H1 (cell line): Measurements from ENCODE around the gene FCN3. TPM values are rescaled to one million over a fixed set of nuclear protein-coding genes. Genes with fewer than 3 reads are reported as not detected.
A peak's percentile ranks its signal among the peaks of the same experiment; 100 is the strongest.

Experiments used
- CTCF ChIA-PET: fragments of 300-600 bp; sonication (Branson Sonifier 250); formaldehyde crosslinking; loops from one replicate; lab custom pipeline; 2021; ENCODE audit not compliant: partially characterized antibody; lab: Charles Lee
- POLR2A ChIA-PET: fragments of 300-600 bp; sonication (Branson Sonifier 250); formaldehyde crosslinking; loops from one replicate; lab custom pipeline; 2021; ENCODE audit warnings: inconsistent platforms; ENCODE audit not compliant: partially characterized antibody; lab: Charles Lee
- DNase-seq, 2 experiments: peaks; one replicate each; pipeline versions ENCODE4 v3.0.0 to v3.0.0-alpha.2; 2010 to 2022; ENCODE audit warnings: low spot score in 2 of 2, low read depth in 1 of 2, mixed read lengths in 1 of 2
- FAIRE-seq: peaks from 2 replicates; lab custom pipeline; 2011; peaks lifted over from hg19 to GRCh38; lab: Jason Lieb, UNC
- H2AFZ ChIP-seq: 2 replicates; pipeline ENCODE4 v1.8.1; 2012; ENCODE audit warnings: low read length, inconsistent platforms
- H2AK5ac ChIP-seq: 2 replicates; pipeline ENCODE4 v1.6.1; 2013; ENCODE audit warnings: low read depth, low read length
- H2BK120ac ChIP-seq: replicated peaks from 2 replicates; pipeline ENCODE3; 2013; ENCODE audit warnings: low read depth, low read length, inconsistent platforms
- H2BK12ac ChIP-seq: 2 replicates; pipeline ENCODE4 v1.6.1; 2013; ENCODE audit warnings: low read depth, low read length
- H2BK15ac ChIP-seq: 2 replicates; pipeline ENCODE4 v1.6.1; 2013; ENCODE audit warnings: low read length
- H2BK20ac ChIP-seq: 2 replicates; pipeline ENCODE4 v1.6.1; 2013; ENCODE audit warnings: low read length
- H2BK5ac ChIP-seq: 2 replicates; pipeline ENCODE4 v1.6.1; 2013; ENCODE audit warnings: low read depth, low read length
- H3K14ac ChIP-seq: 2 replicates; pipeline ENCODE4 v1.6.1; 2013; ENCODE audit warnings: inconsistent platforms; ENCODE audit not compliant: insufficient read length
- H3K18ac ChIP-seq: 2 replicates; pipeline ENCODE4 v1.6.1; 2013; ENCODE audit warnings: low read length; ENCODE audit errors: extremely low read depth
- H3K23ac ChIP-seq: 2 replicates; pipeline ENCODE4 v1.6.1; 2013; ENCODE audit warnings: inconsistent platforms; ENCODE audit not compliant: insufficient read length
- H3K23me2 ChIP-seq: 2 replicates; pipeline ENCODE4 v1.6.1; 2013; ENCODE audit warnings: low read depth, low read length
- H3K27ac ChIP-seq: 2 replicates; pipeline ENCODE4 v1.6.1; 2011; ENCODE audit warnings: low read depth, low read length, inconsistent platforms
- H3K27me3 ChIP-seq, 4 experiments: replicated peaks in 1 of 4; 1 replicate in 1 of 4; 2 replicates in 3 of 4; pipeline versions ENCODE4 v1.6.1 to v1.8.1; 2011 to 2013; ENCODE audit warnings: low read length in 3 of 4, mild to moderate bottlenecking in 3 of 4, inconsistent platforms in 2 of 4, mixed read lengths in 2 of 4, moderate library complexity in 1 of 4; ENCODE audit not compliant: control insufficient read depth in 3 of 4, insufficient read depth in 3 of 4; ENCODE audit errors: extremely low read depth in 1 of 4
- H3K36me3 ChIP-seq, 4 experiments: 2 replicates each; pipeline versions ENCODE4 v1.6.1 to v1.8.1; 2011 to 2013; ENCODE audit warnings: mild to moderate bottlenecking in 4 of 4, low read length in 3 of 4, moderate library complexity in 2 of 4, control low read depth in 1 of 4, inconsistent platforms in 1 of 4; ENCODE audit not compliant: insufficient read depth in 4 of 4, control insufficient read depth in 2 of 4
- H3K4ac ChIP-seq: replicated peaks from 2 replicates; pipeline ENCODE3; 2013; ENCODE audit warnings: low read length, low read depth, mixed read lengths, inconsistent platforms; ENCODE audit not compliant: insufficient read length
- H3K4me1 ChIP-seq, 4 experiments: replicated peaks in 1 of 4; 1 replicate in 1 of 4; 2 replicates in 3 of 4; pipeline versions ENCODE4 v1.6.1 to v1.8.1; 2011 to 2013; ENCODE audit warnings: low read length in 3 of 4, inconsistent platforms in 2 of 4, mixed read lengths in 1 of 4; ENCODE audit not compliant: insufficient read depth in 4 of 4, control insufficient read depth in 3 of 4
- H3K4me2 ChIP-seq, 2 experiments: 2 replicates each; pipeline versions ENCODE4 v1.6.1 to v1.8.1; 2011 to 2013; ENCODE audit warnings: low read depth in 2 of 2, low read length in 2 of 2, control low read depth in 1 of 2, inconsistent platforms in 1 of 2, mild to moderate bottlenecking in 1 of 2; ENCODE audit not compliant: insufficient read depth in 1 of 2
- H3K4me3 ChIP-seq, 4 experiments: fragments of 200-600, 300-600 bp in 1 of 4; sonication (generic), shearing (Covaris generic), sonication (Bioruptor Twin) in 1 of 4; 2 replicates each; pipeline versions ENCODE4 v1.5.1 to v1.8.1; 2011 to 2016; ENCODE audit warnings: low read length in 4 of 4, low read depth in 3 of 4, control low read depth in 2 of 4, inconsistent platforms in 2 of 4, mild to moderate bottlenecking in 2 of 4, mixed read lengths in 1 of 4, moderate library complexity in 1 of 4; ENCODE audit not compliant: insufficient read depth in 2 of 4; ENCODE audit errors: extremely low read depth in 1 of 4
- H3K56ac ChIP-seq: replicated peaks from 2 replicates; pipeline ENCODE3; 2013; ENCODE audit warnings: low read depth, mild to moderate bottlenecking, mixed read lengths, low read length, inconsistent platforms; ENCODE audit not compliant: insufficient read length
- H3K79me1 ChIP-seq: 2 replicates; pipeline ENCODE4 v1.6.1; 2013; ENCODE audit warnings: low read depth, low read length, control low read depth
- H3K79me2 ChIP-seq, 2 experiments: 2 replicates each; pipeline versions ENCODE4 v1.6.1 to v1.8.1; 2012 to 2013; ENCODE audit warnings: low read length in 2 of 2, mild to moderate bottlenecking in 2 of 2, inconsistent platforms in 1 of 2; ENCODE audit not compliant: insufficient read depth in 2 of 2, control insufficient read depth in 1 of 2
- H3K9ac ChIP-seq, 4 experiments: replicated peaks in 1 of 4; 1 replicate in 1 of 4; 2 replicates in 3 of 4; pipeline versions ENCODE4 v1.6.1 to v1.8.1; 2011 to 2013; ENCODE audit warnings: low read depth in 3 of 4, low read length in 3 of 4, control low read depth in 2 of 4, mild to moderate bottlenecking in 2 of 4, moderate library complexity in 2 of 4, inconsistent platforms in 1 of 4; ENCODE audit errors: extremely low read depth in 1 of 4
- H3K9me3 ChIP-seq, 2 experiments: 2 replicates each; pipeline versions ENCODE4 v1.6.1 to v1.8.1; 2012 to 2013; ENCODE audit warnings: mild to moderate bottlenecking in 2 of 2, moderate library complexity in 2 of 2, control low read depth in 1 of 2, inconsistent platforms in 1 of 2, low read depth in 1 of 2, low read length in 1 of 2, mixed read lengths in 1 of 2; ENCODE audit not compliant: insufficient read depth in 2 of 2
- H4K20me1 ChIP-seq, 2 experiments: replicated peaks in 1 of 2; 2 replicates each; pipeline versions ENCODE3 to v1.8.1; 2011 to 2013; ENCODE audit warnings: inconsistent platforms in 2 of 2, low read length in 2 of 2, mild to moderate bottlenecking in 1 of 2; ENCODE audit not compliant: insufficient read depth in 2 of 2, control insufficient read depth in 1 of 2
- H4K5ac ChIP-seq: 2 replicates; pipeline ENCODE4 v1.6.1; 2013; ENCODE audit warnings: low read length, low read depth, mixed read lengths, inconsistent platforms; ENCODE audit not compliant: insufficient read length
- H4K8ac ChIP-seq: 2 replicates; pipeline ENCODE4 v1.8.0; 2013; ENCODE audit warnings: mild to moderate bottlenecking, moderate library complexity, low read length, inconsistent platforms; ENCODE audit not compliant: insufficient read depth; ENCODE audit errors: extremely low read depth
- H4K91ac ChIP-seq: replicated peaks from 2 replicates; pipeline ENCODE3; 2013; ENCODE audit warnings: low read length, mixed read lengths, inconsistent platforms; ENCODE audit not compliant: insufficient read length
- BACH1 ChIP-seq: IDR thresholded peaks from 2 replicates; pipeline ENCODE4 v1.6.1; 2012; ENCODE audit warnings: low read length, improper control_type of control experiment
- RAD21 ChIP-seq, 2 experiments: IDR thresholded peaks in 1 of 2; conservative IDR thresholded peaks in 1 of 2; 2 replicates each; pipeline ENCODE4 v1.6.1; 2011; ENCODE audit warnings: low read depth in 2 of 2, low read length in 2 of 2, improper control_type of control experiment in 1 of 2, inconsistent platforms in 1 of 2, mild to moderate bottlenecking in 1 of 2, moderate library complexity in 1 of 2
- RFX5 ChIP-seq: IDR thresholded peaks from 2 replicates; pipeline ENCODE4 v1.6.1; 2011; ENCODE audit warnings: low read depth, low read length, improper control_type of control experiment, borderline replicate concordance
- TEAD4 ChIP-seq: IDR thresholded peaks from 2 replicates; pipeline ENCODE4 v1.6.1; 2012; ENCODE audit warnings: low read depth, low read length, inconsistent platforms, mixed read lengths
- USF2 ChIP-seq: IDR thresholded peaks from 2 replicates; pipeline ENCODE4 v1.6.1; 2011; ENCODE audit warnings: low read length, improper control_type of control experiment
- YY1 ChIP-seq: IDR thresholded peaks from 2 replicates; pipeline ENCODE4 v1.6.1; 2011; ENCODE audit warnings: low read depth, mild to moderate bottlenecking, low read length
- WGBS, 2 experiments: shearing (Covaris generic) in 1 of 2; methylation state at CpG; one replicate each; pipeline versions ENCODE4 v1.1.6 to v1.1.7; 2013 to 2015; ENCODE audit warnings: low lambda C conversion rate in 2 of 2, mixed read lengths in 2 of 2, inconsistent platforms in 1 of 2, low coverage in 1 of 2, missing lambda C conversion rate in 1 of 2; ENCODE audit not compliant: insufficient replicate concordance in 2 of 2, insufficient coverage in 1 of 2, insufficient read length in 1 of 2; ENCODE audit errors: extremely low coverage in 1 of 2, missing lambda C conversion rate in 1 of 2; 5-methylcytosine and 5-hydroxymethylcytosine counted together
- polyA plus RNA-seq, 7 experiments: library from polyadenylated mRNA; depleted of rRNA in 3 of 7; stranded (reverse) in 5 of 7; unstranded in 2 of 7; fragments of >200 nt in 5 of 7; fragments of 200-250 nt in 2 of 7; gene quantifications; 1 replicate in 5 of 7; 2 replicates in 1 of 7; 4 replicates in 1 of 7; pipeline versions ENCODE4 v1.2.1 to v1.2.3, GENCODE V29; 2011 to 2013; ENCODE audit warnings: missing spikeins in 2 of 7, mixed read lengths in 2 of 7
- total RNA-seq: library from RNA; stranded (reverse); fragmentation: NEBNext Ultra II Directional; extraction: Animal tissue kit (Norgen Biotek cat#: 25700); gene quantifications from 2 replicates; pipeline ENCODE4 v1.2.1, GENCODE V29; 2021
- TF ChIP-seq, protein P1 (sequence below), 3 experiments: IDR thresholded peaks; 1 replicate in 2 of 3; 2 replicates in 1 of 3; pipeline versions ENCODE4 v1.5.1 to v1.6.1; 2011; ENCODE audit warnings: low read length in 3 of 3, mild to moderate bottlenecking in 3 of 3, inconsistent platforms in 2 of 3, low read depth in 1 of 3, moderate library complexity in 1 of 3; ENCODE audit not compliant: insufficient read depth in 1 of 3; ENCODE audit errors: control extremely low read depth in 1 of 3

The FCN3 gene
- total and polyA plus RNA-seq, 2 of the 8 experiments (the other 6 are each of a cell fraction or from before 2014, with no cell fraction given): 0.30 to 0.57 TPM

DNA sequence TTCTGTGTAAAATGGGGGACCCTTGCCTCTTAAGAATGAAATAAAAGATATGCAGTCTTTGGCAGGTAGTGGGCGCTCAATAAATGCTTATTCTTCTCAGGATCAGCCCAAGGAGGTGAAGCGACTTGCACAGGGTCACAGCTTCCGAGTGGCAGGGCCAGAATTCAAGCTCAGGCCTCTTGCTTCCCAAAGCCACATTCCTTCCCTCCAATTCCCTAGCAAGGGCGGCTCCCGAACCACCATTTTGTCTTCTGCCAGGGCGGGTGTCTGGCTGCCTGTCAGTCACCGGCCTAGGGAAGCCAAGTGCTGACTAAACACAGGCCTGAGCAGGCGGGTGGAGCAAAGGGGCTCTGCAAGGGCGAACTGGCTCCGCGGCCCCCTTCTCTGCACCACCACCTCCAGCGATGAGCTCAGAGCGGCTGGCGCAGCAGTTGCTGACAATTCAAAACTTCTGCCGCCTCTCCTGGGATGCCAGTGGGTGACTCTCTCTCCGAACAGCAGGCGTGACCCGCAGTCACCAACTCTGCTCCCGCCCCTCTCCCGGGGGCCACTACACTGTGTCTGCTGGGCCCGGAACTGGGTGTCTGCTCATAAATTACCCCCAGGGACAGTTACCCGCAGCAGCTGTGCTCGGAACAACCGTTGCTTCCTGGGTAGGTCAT, 28.6 kb upstream of the FCN3 start:
- Histone ChIP-seq H4K8ac (peak overlapping the region; percentile 39), H2BK15ac (no peak overlapping the region), H3K79me2 (no peaks in the 10 kb centered on the region), H3K79me1 (no peaks in the 10 kb centered on the region), H4K5ac (no peak overlapping the region), H3K4ac (no peak overlapping the region), H3K9me3 (no peaks in the 10 kb centered on the region), H3K27me3 (no peaks in the 10 kb centered on the region), H2AFZ (no peak overlapping the region), H3K23ac (no peak overlapping the region), H4K20me1 (peaks cover 0 to 4% of the 10 kb centered on the region in 2 experiments), H2BK120ac (no peak overlapping the region), H3K36me3 (peaks cover 0 to 12% (median 4%) of the 10 kb centered on the region in 4 experiments; a peak in 4 of 8 replicates), H3K23me2 (no peaks in the 10 kb centered on the region), H3K27ac (peak overlapping the region; percentile 1; the same call in 1 of the 2 replicates), H2AK5ac (no peak overlapping the region), H2BK5ac (peak overlapping the region; percentile 46; the same call in 1 of the 2 replicates), H3K56ac (no peak overlapping the region), H3K14ac (no peak overlapping the region), H2BK12ac (no peak overlapping the region), H2BK20ac (no peak overlapping the region), H3K4me1 (peaks cover 12 to 43% (median 19%) of the 10 kb centered on the region in 4 experiments), H4K91ac (no peak overlapping the region), H3K4me3 (no peak overlapping the region), H3K9ac (peak overlapping the region in 2 of 4 experiments; percentile 3 to 4; a peak in 1 of 7 replicates), H3K4me2 (no peak overlapping the region), H3K18ac (no peak overlapping the region)
- WGBS, 2 experiments: 78% methylated on average over 24 of the region's 24 CpGs; no CpG with 5 or more reads in 1 of the 2 experiments
- no peak for FAIRE-seq
- DNase-seq: peak in 1 of 2 experiments; percentile 71
- ChIA-PET CTCF (interaction anchor here (0.8 to 37.8 kb wide), 30 partner anchors 8 to 370 kb away, joined by 3 to 863 read pairs (median 5); partner anchors contain the start of genes AHDC1, GPR3, MAP3K6 and STX12), POLR2A (interaction anchor here (0.5 to 1.9 kb wide), 10 partner anchors 21 to 248 kb away, joined by 3 to 6 read pairs (median 4); partner anchors contain the start of gene SLC9A1)
- TF ChIP-seq TEAD4: 0 out of 2 replicates have a peak, but pooled peaks have one; percentile 44
- peak; percentile 36 to 46; a peak in 3 of 4 replicates for TF ChIP-seq RAD21 (IDR thresholded peaks at IDR 0.05 in 1 of 2, conservative IDR thresholded peaks at IDR 0.05 in 1 of 2; ENCODE audit: low read depth in 2 of 2, low read length in 2 of 2)
- peak; percentile 87 for TF ChIP-seq YY1
- no peak for TF ChIP-seq BACH1
- TF ChIP-seq, protein P1, sequence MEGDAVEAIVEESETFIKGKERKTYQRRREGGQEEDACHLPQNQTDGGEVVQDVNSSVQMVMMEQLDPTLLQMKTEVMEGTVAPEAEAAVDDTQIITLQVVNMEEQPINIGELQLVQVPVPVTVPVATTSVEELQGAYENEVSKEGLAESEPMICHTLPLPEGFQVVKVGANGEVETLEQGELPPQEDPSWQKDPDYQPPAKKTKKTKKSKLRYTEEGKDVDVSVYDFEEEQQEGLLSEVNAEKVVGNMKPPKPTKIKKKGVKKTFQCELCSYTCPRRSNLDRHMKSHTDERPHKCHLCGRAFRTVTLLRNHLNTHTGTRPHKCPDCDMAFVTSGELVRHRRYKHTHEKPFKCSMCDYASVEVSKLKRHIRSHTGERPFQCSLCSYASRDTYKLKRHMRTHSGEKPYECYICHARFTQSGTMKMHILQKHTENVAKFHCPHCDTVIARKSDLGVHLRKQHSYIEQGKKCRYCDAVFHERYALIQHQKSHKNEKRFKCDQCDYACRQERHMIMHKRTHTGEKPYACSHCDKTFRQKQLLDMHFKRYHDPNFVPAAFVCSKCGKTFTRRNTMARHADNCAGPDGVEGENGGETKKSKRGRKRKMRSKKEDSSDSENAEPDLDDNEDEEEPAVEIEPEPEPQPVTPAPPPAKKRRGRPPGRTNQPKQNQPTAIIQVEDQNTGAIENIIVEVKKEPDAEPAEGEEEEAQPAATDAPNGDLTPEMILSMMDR (IDR thresholded peaks at IDR 0.05; ENCODE audit: control extremely low read depth in 1 of 3, insufficient read depth in 1 of 3, low read depth in 1 of 3, low read length in 3 of 3): peak in 2 of 3 experiments; percentile 26 to 53; a peak in 2 of 4 replicates
- TF ChIP-seq RFX5: no peak
- no peak for TF ChIP-seq USF2
